NCI-H1436 (cell line): Measurements from ENCODE around the gene MRPL40.

Source experiments
- DNase-seq: peaks from one replicate; lab custom pipeline; 2025; lab: John Stamatoyannopoulos, UW

Gene MRPL40

DNA sequence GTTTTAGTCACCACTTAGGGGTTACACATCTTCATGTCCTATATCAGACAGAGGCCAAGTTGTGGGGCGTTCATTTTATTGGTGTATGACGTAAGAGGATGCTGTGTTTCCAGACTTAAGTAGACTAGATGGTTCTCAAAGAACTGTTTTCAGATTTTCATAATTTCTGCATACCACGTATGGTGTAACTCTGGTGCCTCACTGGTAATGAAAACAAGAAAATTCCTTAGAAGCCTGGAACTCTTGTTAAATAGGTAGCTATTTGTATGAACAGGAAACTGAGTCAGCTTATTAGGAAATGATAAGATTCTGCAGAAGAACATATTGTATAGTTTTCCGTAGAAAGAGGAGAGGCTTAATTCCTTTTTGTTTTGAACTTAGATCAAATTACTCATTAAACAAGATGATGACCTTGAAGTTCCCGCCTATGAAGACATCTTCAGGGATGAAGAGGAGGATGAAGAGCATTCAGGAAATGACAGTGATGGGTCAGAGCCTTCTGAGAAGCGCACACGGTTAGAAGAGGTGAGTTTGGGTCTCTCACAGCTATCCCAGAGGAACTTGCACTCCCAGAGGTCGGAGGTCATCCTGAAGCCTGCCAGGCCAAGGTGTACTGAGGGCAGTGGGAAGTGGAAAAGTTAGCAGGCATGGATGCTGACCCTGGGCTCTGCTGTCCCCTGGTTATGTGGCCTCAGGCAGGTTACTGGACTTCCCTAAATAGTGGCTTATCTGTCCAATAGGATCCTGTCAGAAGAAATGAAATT is 51.3 kb downstream of the MRPL40 start:
- DNase-seq = no peak
